CD14-positive monocyte (primary cell): ENCODE measurements around the gene NOSIP. TPM values are rescaled to one million over a fixed set of nuclear protein-coding genes. Genes with fewer than 3 reads are reported as not detected.

Experiments
- DNase-seq, 3 donors: peaks; one replicate each; pipeline ENCODE4 v3.0.0-alpha.2; 2011 to 2022
- H2AFZ ChIP-seq: 2 replicates; pipeline ENCODE4 v1.6.0; 2012; ENCODE audit warnings: mild to moderate bottlenecking, low read depth, low read length, inconsistent platforms; ENCODE audit not compliant: insufficient read depth, poor library complexity, severe bottlenecking
- H3K27ac ChIP-seq, 2 donors: 1 replicate in 1 of 2; 2 replicates in 1 of 2; pipeline ENCODE4 v1.5.1; 2012 to 2013; ENCODE audit warnings: low read length in 2 of 2, control low read depth in 1 of 2, inconsistent platforms in 1 of 2, low read depth in 1 of 2, mild to moderate bottlenecking in 1 of 2
- H3K27me3 ChIP-seq, 2 donors: one replicate each; pipeline versions ENCODE4 v1.6.0 to v1.6.1; 2011 to 2013; ENCODE audit warnings: low read length in 2 of 2; ENCODE audit not compliant: control insufficient read depth in 2 of 2, insufficient read depth in 2 of 2
- H3K36me3 ChIP-seq, 2 donors: replicated peaks in 1 of 2; 1 replicate in 1 of 2; 2 replicates in 1 of 2; pipeline versions ENCODE4 v1.5.1 to v1.6.1; 2012 to 2013; ENCODE audit warnings: low read length in 2 of 2, control low read depth in 1 of 2, inconsistent platforms in 1 of 2, mild to moderate bottlenecking in 1 of 2; ENCODE audit not compliant: insufficient read depth in 2 of 2, control insufficient read depth in 1 of 2
- H3K4me1 ChIP-seq, 2 donors: 1 replicate in 1 of 2; 2 replicates in 1 of 2; pipeline versions ENCODE4 v1.5.1 to v1.6.1; 2012 to 2013; ENCODE audit warnings: low read length in 2 of 2, control low read depth in 1 of 2, inconsistent platforms in 1 of 2, mild to moderate bottlenecking in 1 of 2, moderate library complexity in 1 of 2; ENCODE audit not compliant: insufficient read depth in 2 of 2, control insufficient read depth in 1 of 2
- H3K4me2 ChIP-seq: replicated peaks from 2 replicates; pipeline ENCODE3; 2012; ENCODE audit warnings: low read length, moderate library complexity, mild to moderate bottlenecking; ENCODE audit not compliant: poor library complexity, severe bottlenecking; ENCODE audit errors: extremely low read depth
- H3K4me3 ChIP-seq, 3 experiments: fragments of 200-600 bp in 1 of 3; sonication (generic) in 1 of 3; replicated peaks in 1 of 3; 1 replicate in 2 of 3; 2 replicates in 1 of 3; pipeline ENCODE4 v1.5.1; 2011 to 2013; ENCODE audit warnings: low read length in 3 of 3, mild to moderate bottlenecking in 3 of 3, control low read depth in 2 of 3, low read depth in 2 of 3, inconsistent platforms in 1 of 3, moderate library complexity in 1 of 3
- H3K79me2 ChIP-seq: 2 replicates; pipeline ENCODE4 v1.6.0; 2012; ENCODE audit warnings: mild to moderate bottlenecking, control low read depth, inconsistent platforms, low read length, moderate library complexity; ENCODE audit not compliant: insufficient read depth
- H3K9ac ChIP-seq: 2 replicates; pipeline ENCODE4 v1.6.0; 2017; ENCODE audit warnings: low read length, mild to moderate bottlenecking; ENCODE audit not compliant: insufficient read depth, poor library complexity, severe bottlenecking
- H3K9me3 ChIP-seq, 2 donors: replicated peaks in 1 of 2; 1 replicate in 1 of 2; 2 replicates in 1 of 2; pipeline versions ENCODE4 v1.5.1 to v1.6.1; 2012 to 2013; ENCODE audit warnings: low read length in 2 of 2, control low read depth in 1 of 2; ENCODE audit not compliant: control insufficient read depth in 1 of 2, insufficient read depth in 1 of 2
- H4K20me1 ChIP-seq: 2 replicates; pipeline ENCODE4 v1.6.0; 2012; ENCODE audit warnings: mild to moderate bottlenecking, low read length, control low read depth, moderate library complexity; ENCODE audit not compliant: insufficient read depth
- H3K27ac Mint-ChIP-seq, 7 donors: one replicate each; pipeline ENCODE4 v1.8.0; 2020; ENCODE audit warnings: mild to moderate bottlenecking in 7 of 7, mixed read lengths in 7 of 7, moderate library complexity in 6 of 7, inconsistent platforms in 2 of 7
- H3K27me3 Mint-ChIP-seq, 3 donors: one replicate each; pipeline ENCODE4 v1.8.0; 2021 to 2022; ENCODE audit warnings: low read depth in 3 of 3, mild to moderate bottlenecking in 3 of 3, mixed read lengths in 3 of 3, moderate library complexity in 3 of 3, inconsistent platforms in 1 of 3
- H3K36me3 Mint-ChIP-seq, 2 donors: one replicate each; pipeline ENCODE4 v1.8.0; 2020; ENCODE audit warnings: mixed read lengths in 2 of 2, inconsistent platforms in 1 of 2, mild to moderate bottlenecking in 1 of 2
- H3K4me1 Mint-ChIP-seq: one replicate; pipeline ENCODE4 v1.8.0; 2020; ENCODE audit warnings: mild to moderate bottlenecking, mixed read lengths
- H3K4me3 Mint-ChIP-seq, 2 donors: one replicate each; pipeline ENCODE4 v1.8.0; 2020; ENCODE audit warnings: mild to moderate bottlenecking in 2 of 2, mixed read lengths in 2 of 2, moderate library complexity in 1 of 2
- H3K9me3 Mint-ChIP-seq, 7 donors: one replicate each; pipeline ENCODE4 v1.8.0; 2020 to 2022; ENCODE audit warnings: mixed read lengths in 7 of 7, mild to moderate bottlenecking in 6 of 7, moderate library complexity in 6 of 7, inconsistent platforms in 2 of 7
- CTCF ChIP-seq: fragments of 200-600 bp; IDR thresholded peaks from one replicate; pipeline ENCODE4 v1.8.0; 2022; ENCODE audit warnings: antibody characterized with exemption, mild to moderate bottlenecking
- WGBS: methylation state at CpG from one replicate; pipeline ENCODE4 v1.1.5; 2013; ENCODE audit warnings: missing lambda C conversion rate; ENCODE audit not compliant: insufficient coverage; 5-methylcytosine and 5-hydroxymethylcytosine counted together
- intact Hi-C, 2 donors: fragments of 100-400 bp; cut with micrococcal nuclease; formaldehyde crosslinking; loops; one replicate each; pipeline versions ENCODE4 v1.15.0 to v1.15.1; 2023
- polyA plus RNA-seq, 3 donors: library from polyadenylated mRNA; depleted of rRNA in 1 of 3; unstranded in 2 of 3; stranded (reverse) in 1 of 3; fragments of 300-500 nt in 2 of 3; fragments of >200 nt in 1 of 3; fragmentation: Illumina TruSeq in 2 of 3; gene quantifications; 1 replicate in 2 of 3; 2 replicates in 1 of 3; pipeline ENCODE4 v1.2.3, GENCODE V29; 2012 to 2021

The NOSIP gene
- polyA plus RNA-seq, 3 donors, result 63.4 to 120 (median 96.4) TPM

GRCh38 chr19:49583239-49583638, 2.9 kb upstream of the NOSIP start:
- 40% methylated on average over 1 of the region's 2 CpGs for WGBS
- H2AFZ ChIP-seq, result no peak overlapping the region

GRCh38 chr19:49581007-49581508, 702 bp upstream of the NOSIP start, which contains the start of gene PRRG2:
Gene PRRG2 (plus strand): TSS chr19:49581316. CDS start chr19:49583220, 1,904 bp downstream.
- TF ChIP-seq CTCF, result no peak
- WGBS, result 83% methylated on average over 2 of the region's 15 CpGs
- peak within 1 kb of the TSS; percentile 94 to 98 for H3K4me3 Mint-ChIP-seq
- H3K9me3 ChIP-seq, result no peaks in the 10 kb centered on the region
- DNase-seq, result no peak
- peak within 1 kb of the TSS; percentile 82 for H2AFZ ChIP-seq
- peaks cover 3 to 14% of the 10 kb centered on the region in 2 donors for H3K36me3 Mint-ChIP-seq
- no peaks in the 10 kb centered on the region for H3K27me3 ChIP-seq
- peak within 1 kb of the TSS; percentile 65 to 96 (median 84) for H3K4me3 ChIP-seq
- H3K4me1 ChIP-seq, result peaks cover 16 to 20% of the 10 kb centered on the region in 2 donors
- H3K27ac ChIP-seq, result peak within 1 kb of the TSS; percentile 9 to 67
- intact Hi-C loops, result no loop called here
- no peaks in the 10 kb centered on the region for H3K9me3 Mint-ChIP-seq
- peaks cover 45% of the 10 kb centered on the region for H3K79me2 ChIP-seq
- H3K36me3 ChIP-seq, result peaks cover 3 to 11% of the 10 kb centered on the region in 2 donors
- H3K27me3 Mint-ChIP-seq, result peaks cover 0 to 2% (median 0%) of the 10 kb centered on the region in 3 donors
- peaks cover 22% of the 10 kb centered on the region for H3K4me1 Mint-ChIP-seq
- peaks cover 12% of the 10 kb centered on the region for H4K20me1 ChIP-seq
- H3K9ac ChIP-seq, result peak within 1 kb of the TSS; percentile 76
- H3K27ac Mint-ChIP-seq, result peak within 1 kb of the TSS; percentile 91 to 97 (median 93)
- peak within 1 kb of the TSS; percentile 86 for H3K4me2 ChIP-seq

More at GRCh38 chr19:49583239-49583638, 2.9 kb upstream of the NOSIP start:
- Histone ChIP-seq H3K9me3 (no peaks in the 10 kb centered on the region), H3K4me1 (peaks cover 16 to 20% of the 10 kb centered on the region in 2 donors), H4K20me1 (no peaks in the 10 kb centered on the region), H3K27ac (no peak overlapping the region), H3K79me2 (peaks cover 24% of the 10 kb centered on the region), H3K4me2 (no peak overlapping the region), H3K36me3 (no peaks in the 10 kb centered on the region), H3K4me3 (no peak overlapping the region), H3K27me3 (no peaks in the 10 kb centered on the region), H3K9ac (no peak overlapping the region)
- intact Hi-C loops, result no loop called here
- Mint-ChIP-seq H3K27ac (peak overlapping the region in 1 of 7 donors; percentile 38), H3K9me3 (no peaks in the 10 kb centered on the region), H3K4me1 (peaks cover 17% of the 10 kb centered on the region), H3K4me3 (no peak overlapping the region), H3K27me3 (peaks cover under 1 to 10% (median 2%) of the 10 kb centered on the region in 3 donors), H3K36me3 (peaks cover 0 to 3% of the 10 kb centered on the region in 2 donors)
- DNase-seq, result no peak
- no peak for TF ChIP-seq CTCF
